ENCODE results near the gene KLK12. TPM values are rescaled to one million over a fixed set of nuclear protein-coding genes. Genes with fewer than 3 reads are reported as not detected.

Gene KLK12
- total RNA-seq (2022) (not detected in 2 replicates), Bru-seq, nascent RNA (not detected), BruChase-seq, experiment 1, labeled RNA remaining after a 2-hour chase (not detected), BruChase-seq, experiment 2, labeled RNA remaining after a 6-hour chase (not detected)
- long read RNA-seq, result 0 reads

GRCh38 chr19:51034704-51035103 lies at the start of gene KLK12:
Gene KLK12, minus strand, starts transcription at chr19:51035002. Its CDS starts 381 bp downstream, at chr19:51034621.
- H3K4me3 Mint-ChIP-seq (ENCODE audit: unreplicated experiment), result no peak within 1 kb of the TSS
- Histone ChIP-seq H3K27me3 (replicated peaks; ENCODE audit: control insufficient read depth, insufficient read depth, low read length) (no peaks in the 10 kb centered on the region), H3K36me3 (ENCODE audit: control insufficient read depth, insufficient read depth, low read length) (no peaks in the 10 kb centered on the region), H3K9me3 (no peaks in the 10 kb centered on the region), H3K4me3 (ENCODE audit: low read depth, low read length) (no peak within 1 kb of the TSS), H3K4me1 (no peaks in the 10 kb centered on the region)
- H3K4me1 Mint-ChIP-seq (ENCODE audit: low read depth, unreplicated experiment), result peaks cover 6% of the 10 kb centered on the region
- no peak for TF ChIP-seq CTCF (IDR thresholded peaks at IDR 0.05; ENCODE audit: insufficient read depth in 1 of 2, low read depth in 1 of 2, low read length in 1 of 2, severe bottlenecking in 1 of 2, unreplicated experiment in 1 of 2)
- peak within 1 kb of the TSS; percentile 2 for H3K27ac Mint-ChIP-seq (ENCODE audit: unreplicated experiment)
- H3K27me3 Mint-ChIP-seq (ENCODE audit: insufficient read depth, unreplicated experiment), result peaks cover 13% of the 10 kb centered on the region
- H3K9me3 Mint-ChIP-seq (ENCODE audit: unreplicated experiment), result no peaks in the 10 kb centered on the region
- ChIA-PET CTCF (no interaction called here), POLR2A (no interaction called here)
- no TSS peak for BruUV-seq (replicated peaks)
- intact Hi-C loops (cut with micrococcal nuclease; ENCODE audit: unreplicated experiment), result no loop called here
- no peak for DNase-seq
- no peaks in the 10 kb centered on the region for H3K36me3 Mint-ChIP-seq (ENCODE audit: insufficient read depth, unreplicated experiment)

GRCh38 chr19:51084505-51084904 lies 49.7 kb upstream of the KLK12 start:
- no peaks in the 10 kb centered on the region for H3K36me3 Mint-ChIP-seq (ENCODE audit: insufficient read depth, unreplicated experiment)
- Histone ChIP-seq H3K9me3 (no peaks in the 10 kb centered on the region), H3K27me3 (replicated peaks; ENCODE audit: control insufficient read depth, insufficient read depth, low read length) (no peaks in the 10 kb centered on the region), H3K4me1 (no peaks in the 10 kb centered on the region), H3K36me3 (ENCODE audit: control insufficient read depth, insufficient read depth, low read length) (no peaks in the 10 kb centered on the region), H3K4me3 (ENCODE audit: low read depth, low read length) (no peak overlapping the region)
- intact Hi-C loops (cut with micrococcal nuclease; ENCODE audit: unreplicated experiment), result no loop called here
- no peak for TF ChIP-seq CTCF (IDR thresholded peaks at IDR 0.05; ENCODE audit: insufficient read depth in 1 of 2, low read depth in 1 of 2, low read length in 1 of 2, severe bottlenecking in 1 of 2, unreplicated experiment in 1 of 2)
- no peaks in the 10 kb centered on the region for H3K9me3 Mint-ChIP-seq (ENCODE audit: unreplicated experiment)
- H3K27ac Mint-ChIP-seq (ENCODE audit: unreplicated experiment), result no peak overlapping the region
- H3K27me3 Mint-ChIP-seq (ENCODE audit: insufficient read depth, unreplicated experiment), result peaks cover 17% of the 10 kb centered on the region
- no peaks in the 10 kb centered on the region for H3K4me1 Mint-ChIP-seq (ENCODE audit: low read depth, unreplicated experiment)
- no peak for DNase-seq
- no TSS peak for BruUV-seq (replicated peaks)
- no peak overlapping the region for H3K4me3 Mint-ChIP-seq (ENCODE audit: unreplicated experiment)
- ChIA-PET POLR2A (no interaction called here), CTCF (no interaction called here)

- TF ChIP-seq CTCF (IDR thresholded peaks at IDR 0.05; ENCODE audit: insufficient read depth in 1 of 2, low read depth in 1 of 2, low read length in 1 of 2, severe bottlenecking in 1 of 2, unreplicated experiment in 1 of 2), result no peak
- intact Hi-C loops (cut with micrococcal nuclease; ENCODE audit: unreplicated experiment), result no loop called here
- no TSS peak for BruUV-seq (replicated peaks)
These were observed 49.0 kb upstream of the KLK12 start for GRCh38 chr19:51083783-51084182.

More at GRCh38 chr19:51083783-51084182, 49.0 kb upstream of the KLK12 start:
- peaks cover 17% of the 10 kb centered on the region for H3K27me3 Mint-ChIP-seq (ENCODE audit: insufficient read depth, unreplicated experiment)
- Histone ChIP-seq H3K4me3 (ENCODE audit: low read depth, low read length) (no peak overlapping the region), H3K36me3 (ENCODE audit: control insufficient read depth, insufficient read depth, low read length) (no peaks in the 10 kb centered on the region), H3K27me3 (replicated peaks; ENCODE audit: control insufficient read depth, insufficient read depth, low read length) (no peaks in the 10 kb centered on the region), H3K9me3 (no peaks in the 10 kb centered on the region), H3K4me1 (no peaks in the 10 kb centered on the region)
- no peak overlapping the region for H3K27ac Mint-ChIP-seq (ENCODE audit: unreplicated experiment)
- ChIA-PET CTCF (no interaction called here), POLR2A (no interaction called here)
- H3K4me1 Mint-ChIP-seq (ENCODE audit: low read depth, unreplicated experiment), result no peaks in the 10 kb centered on the region
- DNase-seq, result no peak
- no peaks in the 10 kb centered on the region for H3K36me3 Mint-ChIP-seq (ENCODE audit: insufficient read depth, unreplicated experiment)
- no peak overlapping the region for H3K4me3 Mint-ChIP-seq (ENCODE audit: unreplicated experiment)
- H3K9me3 Mint-ChIP-seq (ENCODE audit: unreplicated experiment), result no peaks in the 10 kb centered on the region

Data from Caco-2 (cell line).